ENCODE data around the gene MYO3A. TPM values are rescaled to one million over a fixed set of nuclear protein-coding genes. Genes with fewer than 3 reads are reported as not detected.

MYO3A gene
- total and polyA plus RNA-seq, 2 donors from 2014 or later, result 1.9 to 3.1 TPM

DNA sequence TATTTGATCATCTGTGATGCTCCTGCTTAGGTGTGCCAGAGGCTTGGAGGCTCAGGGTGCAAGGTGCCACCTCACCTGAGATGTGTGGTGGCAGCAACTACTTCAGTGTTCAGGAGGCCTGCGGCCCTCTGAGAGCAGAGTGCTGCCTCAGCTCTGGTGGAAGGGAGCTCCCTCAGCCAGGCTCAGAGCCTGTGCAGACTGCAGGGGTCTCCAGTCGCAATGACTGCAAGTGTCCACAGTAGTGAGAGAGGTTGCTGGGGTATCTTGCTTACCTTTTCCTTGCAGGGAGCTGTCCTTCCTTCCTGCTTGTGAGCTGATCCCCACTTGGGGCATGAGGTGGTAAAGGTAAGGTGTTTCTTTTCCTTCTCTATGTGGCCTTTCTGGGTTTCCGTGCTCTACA lies 151.5 kb downstream of the MYO3A start:
- FAIRE-seq (no peak), DNase-seq (peak in 1 of 5 donors; percentile 38)
- TF ChIP-seq, protein P1, sequence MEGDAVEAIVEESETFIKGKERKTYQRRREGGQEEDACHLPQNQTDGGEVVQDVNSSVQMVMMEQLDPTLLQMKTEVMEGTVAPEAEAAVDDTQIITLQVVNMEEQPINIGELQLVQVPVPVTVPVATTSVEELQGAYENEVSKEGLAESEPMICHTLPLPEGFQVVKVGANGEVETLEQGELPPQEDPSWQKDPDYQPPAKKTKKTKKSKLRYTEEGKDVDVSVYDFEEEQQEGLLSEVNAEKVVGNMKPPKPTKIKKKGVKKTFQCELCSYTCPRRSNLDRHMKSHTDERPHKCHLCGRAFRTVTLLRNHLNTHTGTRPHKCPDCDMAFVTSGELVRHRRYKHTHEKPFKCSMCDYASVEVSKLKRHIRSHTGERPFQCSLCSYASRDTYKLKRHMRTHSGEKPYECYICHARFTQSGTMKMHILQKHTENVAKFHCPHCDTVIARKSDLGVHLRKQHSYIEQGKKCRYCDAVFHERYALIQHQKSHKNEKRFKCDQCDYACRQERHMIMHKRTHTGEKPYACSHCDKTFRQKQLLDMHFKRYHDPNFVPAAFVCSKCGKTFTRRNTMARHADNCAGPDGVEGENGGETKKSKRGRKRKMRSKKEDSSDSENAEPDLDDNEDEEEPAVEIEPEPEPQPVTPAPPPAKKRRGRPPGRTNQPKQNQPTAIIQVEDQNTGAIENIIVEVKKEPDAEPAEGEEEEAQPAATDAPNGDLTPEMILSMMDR (IDR thresholded peaks at IDR 0.05; ENCODE audit: borderline replicate concordance, extremely low read depth, insufficient read depth), result no peak
- intact Hi-C loops (cut with DNase I), result no loop called here
- no peak overlapping the region for H3K4me3 ChIP-seq (ENCODE audit: low read length in 3 of 3)
- no peaks in the 10 kb centered on the region for H3K4me1 ChIP-seq (ENCODE audit: control insufficient read depth in 2 of 3, insufficient read depth in 2 of 3, low read depth in 1 of 3, low read length in 3 of 3)
- H3K36me3 ChIP-seq (ENCODE audit: control insufficient read depth in 2 of 3, insufficient read depth in 3 of 3, low read length in 3 of 3), result no peaks in the 10 kb centered on the region
- H3K9ac ChIP-seq (ENCODE audit: low read length in 3 of 3), result no peak overlapping the region
- H3K27me3 ChIP-seq (ENCODE audit: control insufficient read depth, insufficient read depth, low read length), result no peaks in the 10 kb centered on the region
- H3K9me3 ChIP-seq (ENCODE audit: control insufficient read depth in 2 of 3, insufficient read depth in 1 of 3, low read length in 3 of 3), result no peaks in the 10 kb centered on the region
- H3K27ac ChIP-seq (ENCODE audit: low read depth in 2 of 2, low read length in 2 of 2), result no peak overlapping the region

DNA sequence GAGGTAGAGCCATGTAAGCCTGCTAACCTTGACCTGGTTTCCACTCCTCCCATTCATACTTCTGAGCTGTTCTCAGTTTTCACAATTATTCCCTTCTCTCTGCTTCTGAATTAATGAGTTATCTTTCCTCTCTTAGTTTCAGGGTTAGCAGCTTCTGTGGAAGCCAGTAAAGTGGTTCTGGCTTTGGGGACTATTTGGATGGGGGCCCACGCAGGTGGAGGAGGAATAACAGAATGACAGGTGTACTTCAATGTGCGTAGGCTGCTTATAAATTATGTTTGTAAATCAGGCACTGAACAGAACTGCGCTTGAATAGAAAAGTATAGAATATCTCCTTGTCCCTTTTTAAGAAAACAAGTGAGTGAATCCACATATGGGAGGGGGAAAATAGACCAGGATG lies 153.6 kb downstream of the MYO3A start:
- no peaks in the 10 kb centered on the region for H3K4me1 ChIP-seq (ENCODE audit: control insufficient read depth in 2 of 3, insufficient read depth in 2 of 3, low read depth in 1 of 3, low read length in 3 of 3)
- H3K4me3 ChIP-seq (ENCODE audit: low read length in 3 of 3), result no peak overlapping the region
- no peak for DNase-seq
- H3K9ac ChIP-seq (ENCODE audit: low read length in 3 of 3), result no peak overlapping the region
- intact Hi-C loops (cut with DNase I), result no loop called here
- FAIRE-seq, result no peak
- no peaks in the 10 kb centered on the region for H3K36me3 ChIP-seq (ENCODE audit: control insufficient read depth in 2 of 3, insufficient read depth in 3 of 3, low read length in 3 of 3)
- no peaks in the 10 kb centered on the region for H3K9me3 ChIP-seq (ENCODE audit: control insufficient read depth in 2 of 3, insufficient read depth in 1 of 3, low read length in 3 of 3)
- no peak overlapping the region for H3K27ac ChIP-seq (ENCODE audit: low read depth in 2 of 2, low read length in 2 of 2)
- no peaks in the 10 kb centered on the region for H3K27me3 ChIP-seq (ENCODE audit: control insufficient read depth, insufficient read depth, low read length)
- TF ChIP-seq, protein P1 (IDR thresholded peaks at IDR 0.05; ENCODE audit: borderline replicate concordance, extremely low read depth, insufficient read depth), result no peak

DNA sequence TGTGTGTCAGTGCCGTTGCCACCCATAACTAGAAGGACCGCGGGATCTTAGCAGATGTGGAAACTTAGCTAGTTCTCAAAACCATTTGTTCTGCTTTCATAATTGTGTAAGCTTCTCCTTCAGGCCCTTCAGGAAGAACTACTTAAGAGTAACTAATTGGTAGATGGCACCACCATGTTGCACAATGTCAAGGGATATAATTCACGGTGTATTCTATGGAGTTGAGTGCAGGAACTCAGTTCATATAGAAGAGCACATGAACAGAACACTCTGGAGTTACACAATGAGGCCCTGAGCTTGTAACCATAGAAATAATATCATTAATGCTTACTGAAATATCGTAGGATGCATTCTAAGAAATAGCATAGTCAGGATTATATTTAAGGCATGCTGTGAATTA lies 156.0 kb downstream of the MYO3A start:
- DNase-seq, result no peak
- Histone ChIP-seq H3K27me3 (ENCODE audit: control insufficient read depth, insufficient read depth, low read length) (no peaks in the 10 kb centered on the region), H3K27ac (ENCODE audit: low read depth in 2 of 2, low read length in 2 of 2) (no peak overlapping the region), H3K9ac (ENCODE audit: low read length in 3 of 3) (no peak overlapping the region), H3K36me3 (ENCODE audit: control insufficient read depth in 2 of 3, insufficient read depth in 3 of 3, low read length in 3 of 3) (no peaks in the 10 kb centered on the region), H3K4me3 (ENCODE audit: low read length in 3 of 3) (no peak overlapping the region), H3K4me1 (ENCODE audit: control insufficient read depth in 2 of 3, insufficient read depth in 2 of 3, low read depth in 1 of 3, low read length in 3 of 3) (no peaks in the 10 kb centered on the region), H3K9me3 (ENCODE audit: control insufficient read depth in 2 of 3, insufficient read depth in 1 of 3, low read length in 3 of 3) (no peaks in the 10 kb centered on the region)
- intact Hi-C loops (cut with DNase I), result no loop called here
- TF ChIP-seq, protein P1 (IDR thresholded peaks at IDR 0.05; ENCODE audit: borderline replicate concordance, extremely low read depth, insufficient read depth), result no peak
- FAIRE-seq, result no peak

DNA sequence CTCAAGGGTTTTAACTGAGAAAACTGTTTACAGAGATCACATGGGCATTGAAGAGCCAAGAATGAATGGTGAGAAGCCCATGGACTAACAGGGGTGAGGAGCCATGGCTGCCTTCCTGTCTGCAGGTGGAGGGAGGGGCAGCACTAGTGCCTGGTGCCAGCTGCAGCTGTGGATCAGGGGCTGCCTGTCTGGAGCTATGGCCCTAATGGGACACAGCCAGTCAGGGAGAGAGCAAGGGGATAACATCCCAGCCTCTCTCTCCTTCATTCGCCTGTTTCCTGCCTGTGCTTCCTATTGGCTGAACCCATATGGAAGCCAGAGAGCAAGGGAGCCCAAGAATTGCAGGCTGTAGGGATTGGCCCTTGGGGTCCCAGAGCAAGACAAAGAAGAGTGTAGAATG lies 156.7 kb downstream of the MYO3A start:
- no peaks in the 10 kb centered on the region for H3K36me3 ChIP-seq (ENCODE audit: control insufficient read depth in 2 of 3, insufficient read depth in 3 of 3, low read length in 3 of 3)
- DNase-seq, result no peak
- H3K9me3 ChIP-seq (ENCODE audit: control insufficient read depth in 2 of 3, insufficient read depth in 1 of 3, low read length in 3 of 3), result no peaks in the 10 kb centered on the region
- H3K27ac ChIP-seq (ENCODE audit: low read depth in 2 of 2, low read length in 2 of 2), result no peak overlapping the region
- H3K4me1 ChIP-seq (ENCODE audit: control insufficient read depth in 2 of 3, insufficient read depth in 2 of 3, low read depth in 1 of 3, low read length in 3 of 3), result no peaks in the 10 kb centered on the region
- TF ChIP-seq, protein P1 (IDR thresholded peaks at IDR 0.05; ENCODE audit: borderline replicate concordance, extremely low read depth, insufficient read depth), result no peak
- no peaks in the 10 kb centered on the region for H3K27me3 ChIP-seq (ENCODE audit: control insufficient read depth, insufficient read depth, low read length)
- no peak overlapping the region for H3K9ac ChIP-seq (ENCODE audit: low read length in 3 of 3)
- intact Hi-C loops (cut with DNase I), result no loop called here
- no peak overlapping the region for H3K4me3 ChIP-seq (ENCODE audit: low read length in 3 of 3)
- no peak for FAIRE-seq

Measured in kidney (tissue), 14 donors.